GM19193 (cell line): ENCODE results near the gene LGR4.

Source experiments
- POLR2A ChIP-seq: IDR thresholded peaks from 4 replicates; pipeline ENCODE4 v1.6.1; 2011; ENCODE audit not compliant: insufficient read depth, insufficient read length; ENCODE audit errors: extremely low read depth

Gene LGR4

GRCh38 chr11:27453701-27454100, 18.9 kb downstream of the LGR4 start:
- no peak for TF ChIP-seq POLR2A

- TF ChIP-seq POLR2A, result no peak
Observed at GRCh38 chr11:27452147-27452546, 20.4 kb downstream of the LGR4 start.

- no peak for TF ChIP-seq POLR2A
Observed at GRCh38 chr11:27451244-27451965, 21.2 kb downstream of the LGR4 start.

GRCh38 chr11:27447288-27448183, 25.1 kb downstream of the LGR4 start:
- TF ChIP-seq POLR2A, result no peak

- no peak for TF ChIP-seq POLR2A
Observed at GRCh38 chr11:27445625-27446024, 27.0 kb downstream of the LGR4 start.

GRCh38 chr11:27444801-27445215, 27.8 kb downstream of the LGR4 start:
- no peak for TF ChIP-seq POLR2A

GRCh38 chr11:27443746-27444507, 28.7 kb downstream of the LGR4 start:
- no peak for TF ChIP-seq POLR2A

GRCh38 chr11:27443227-27443626, 29.4 kb downstream of the LGR4 start:
- no peak for TF ChIP-seq POLR2A

GRCh38 chr11:27440090-27440489, 32.5 kb downstream of the LGR4 start:
- no peak for TF ChIP-seq POLR2A

- TF ChIP-seq POLR2A, result no peak
Observed at GRCh38 chr11:27438595-27438981, 34.0 kb downstream of the LGR4 start.

- TF ChIP-seq POLR2A, result no peak
Observed at GRCh38 chr11:27437829-27438594, 34.6 kb downstream of the LGR4 start.

GRCh38 chr11:27436916-27437315, 35.7 kb downstream of the LGR4 start:
- TF ChIP-seq POLR2A, result no peak

GRCh38 chr11:27433742-27434141, 38.8 kb downstream of the LGR4 start:
- no peak for TF ChIP-seq POLR2A

GRCh38 chr11:27431808-27432207, 40.8 kb downstream of the LGR4 start:
- TF ChIP-seq POLR2A, result no peak
